HG03039 (cell line): Measurements from ENCODE around the gene HACD3.
"Not testable (repeated sequence)": the region's sequence is repeated elsewhere in the genome, so short reads cannot be mapped to it uniquely, and the experiment has no call there.

ENCODE experiments used
- ATAC-seq: cut with Tn5 transposase; IDR thresholded peaks from one replicate; pipeline ENCODE4 v1.9.1; 2021; ENCODE audit warnings: mild to moderate bottlenecking, moderate library complexity; ENCODE audit not compliant: unreplicated experiment

HACD3 gene

GRCh38 chr15:65598468-65598867 lies 68.2 kb downstream of the HACD3 start:
- ATAC-seq = no peak

- ATAC-seq = no peak
Observed at GRCh38 chr15:65599677-65600076, 69.4 kb downstream of the HACD3 start.

GRCh38 chr15:65603134-65603533 lies 72.9 kb downstream of the HACD3 start:
- ATAC-seq = no peak

- no peak for ATAC-seq
Observed at GRCh38 chr15:65603559-65603958, 73.3 kb downstream of the HACD3 start.

GRCh38 chr15:65610871-65611718 lies 80.8 kb downstream of the HACD3 start, which contains the start of gene INTS14:
INTS14 (minus strand) TSS chr15:65611131; CDS start chr15:65607380, 3,751 bp downstream.
- ATAC-seq = peak; percentile 92

GRCh38 chr15:65611888-65612615 lies 81.8 kb downstream of the HACD3 start:
- no peak for ATAC-seq

- ATAC-seq = no peak
Observed at GRCh38 chr15:65612616-65612946, 82.3 kb downstream of the HACD3 start.

GRCh38 chr15:65612949-65613744 lies 82.9 kb downstream of the HACD3 start:
- ATAC-seq = no peak

GRCh38 chr15:65615887-65616286 lies 85.6 kb downstream of the HACD3 start:
- not testable (repeated sequence) for ATAC-seq

GRCh38 chr15:65618560-65619109 lies 88.4 kb downstream of the HACD3 start:
- no peak for ATAC-seq

- ATAC-seq = no peak
Observed at GRCh38 chr15:65619626-65620290, 89.5 kb downstream of the HACD3 start.

GRCh38 chr15:65620833-65621232 lies 90.6 kb downstream of the HACD3 start:
- no peak for ATAC-seq

GRCh38 chr15:65621638-65622037 lies 91.4 kb downstream of the HACD3 start, which contains the start of gene SLC24A1:
SLC24A1 (plus strand) TSS chr15:65621938; CDS start chr15:65624081, 2,143 bp downstream.
- ATAC-seq = no peak

- ATAC-seq = no peak
Observed at GRCh38 chr15:65623103-65623502, 92.8 kb downstream of the HACD3 start.

- ATAC-seq = no peak
Observed at GRCh38 chr15:65626856-65627255, 96.6 kb downstream of the HACD3 start.
